ENCODE data around the gene LAMB2.

The LAMB2 gene

DNA sequence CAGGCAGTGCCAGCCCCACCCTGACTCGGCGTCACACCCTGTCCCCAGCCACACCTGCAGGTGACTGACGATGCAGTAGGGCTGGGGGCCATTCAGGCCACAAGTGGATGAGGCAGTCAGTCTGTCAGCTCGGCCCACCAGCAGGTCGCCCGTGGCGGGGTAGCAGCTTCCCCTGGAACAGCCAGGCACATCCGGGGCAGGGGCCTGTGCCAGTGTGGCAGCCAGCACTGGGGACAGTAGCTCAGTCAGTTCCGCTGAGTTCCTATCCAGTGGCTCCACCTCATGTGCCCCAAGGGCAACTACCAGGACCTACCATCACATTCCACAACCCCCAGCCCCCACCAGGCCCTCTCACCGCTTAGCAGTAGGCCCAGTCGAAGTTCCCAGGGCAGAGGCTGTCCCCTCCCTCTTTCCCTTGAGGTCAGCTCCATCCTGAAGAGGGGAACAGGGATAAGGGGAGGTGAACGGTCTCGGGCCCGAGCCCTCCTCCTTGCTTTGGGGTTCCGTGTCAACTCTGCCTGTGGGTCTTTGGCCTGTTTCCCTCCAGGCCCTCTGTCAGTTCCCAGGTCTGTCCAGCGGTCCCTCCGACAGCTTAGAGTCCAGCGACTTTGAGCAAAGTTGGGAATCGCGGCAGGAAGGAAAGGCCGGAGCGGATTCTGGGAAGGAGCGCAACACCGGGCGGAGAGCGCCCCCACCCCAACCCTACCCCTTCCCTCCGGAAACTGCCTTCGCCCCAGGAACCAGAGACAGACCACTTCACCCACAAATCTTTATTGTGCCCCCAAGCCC lies at the start of gene LAMB2:
TSS of gene LAMB2 (minus strand) at position 614 of the 789 bp plus-strand sequence. CDS start at position 431, 183 bp downstream.
- DNase-seq (ENCODE audit: low read depth) = peak; percentile 30

GRCh38 chr3:49181351-49181750 lies 48.5 kb upstream of the LAMB2 start:
- no peak for DNase-seq (ENCODE audit: low read depth)

DNA sequence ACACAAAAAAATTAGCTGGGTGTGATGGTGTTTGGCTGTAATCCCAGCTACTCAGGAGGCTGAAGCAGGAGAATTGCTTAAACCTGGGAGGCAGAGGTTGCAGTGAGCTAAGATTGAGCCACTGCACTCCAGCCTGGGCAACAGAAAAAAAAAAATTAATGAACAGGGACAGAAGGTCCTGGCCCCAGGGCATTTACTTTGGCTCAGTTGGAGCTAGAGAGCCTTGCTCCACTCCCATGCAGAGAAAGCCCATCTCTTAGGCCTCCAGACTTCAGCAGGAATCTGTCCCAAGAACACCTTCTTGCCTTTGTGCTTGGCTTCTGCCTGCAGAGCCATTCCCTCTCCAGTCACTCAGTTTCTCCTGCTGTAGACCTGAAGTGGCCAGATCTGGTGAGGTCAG lies 47.3 kb upstream of the LAMB2 start:
- DNase-seq (ENCODE audit: low read depth) = no peak

- no peak for DNase-seq (ENCODE audit: low read depth)
These were observed 44.2 kb upstream of the LAMB2 start for GRCh38 chr3:49177073-49177472.

GRCh38 chr3:49175530-49175929 lies 42.7 kb upstream of the LAMB2 start:
- no peak for DNase-seq (ENCODE audit: low read depth)

DNA sequence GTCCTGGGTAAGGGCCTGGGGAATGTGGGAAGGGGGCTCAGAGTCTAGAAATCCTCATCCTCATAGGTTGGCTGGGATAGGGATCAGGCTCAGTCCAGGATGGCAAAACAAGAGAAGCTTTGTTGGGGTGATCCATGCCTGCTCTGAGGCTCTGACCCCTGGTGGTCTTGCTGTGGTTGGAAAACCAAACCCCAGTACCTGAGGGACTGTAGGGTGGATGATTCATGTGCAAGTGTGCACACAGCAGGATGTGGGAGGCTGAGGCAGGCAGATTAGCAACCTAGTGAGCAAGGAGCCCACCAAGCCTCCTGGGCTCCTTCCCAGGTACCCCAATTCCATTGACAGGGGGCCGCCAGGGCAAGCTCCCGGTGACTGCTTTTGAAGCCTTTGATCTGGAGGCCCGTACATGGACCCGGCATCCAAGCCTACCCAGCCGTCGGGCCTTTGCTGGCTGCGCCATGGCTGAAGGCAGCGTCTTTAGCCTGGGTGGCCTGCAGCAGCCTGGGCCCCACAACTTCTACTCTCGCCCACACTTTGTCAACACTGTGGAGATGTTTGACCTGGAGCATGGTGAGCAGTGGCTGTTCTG lies 41.6 kb upstream of the LAMB2 start:
- no peak for DNase-seq (ENCODE audit: low read depth)

GRCh38 chr3:49173792-49174170 lies 40.9 kb upstream of the LAMB2 start:
- no peak for DNase-seq (ENCODE audit: low read depth)

- DNase-seq (ENCODE audit: low read depth) = no peak
These were observed 40.4 kb upstream of the LAMB2 start for GRCh38 chr3:49173116-49173791.

- DNase-seq (ENCODE audit: low read depth) = no peak
These were observed 39.7 kb upstream of the LAMB2 start for GRCh38 chr3:49172551-49173041.

GRCh38 chr3:49171775-49172500 lies 39.1 kb upstream of the LAMB2 start:
- DNase-seq (ENCODE audit: low read depth) = no peak

DNA sequence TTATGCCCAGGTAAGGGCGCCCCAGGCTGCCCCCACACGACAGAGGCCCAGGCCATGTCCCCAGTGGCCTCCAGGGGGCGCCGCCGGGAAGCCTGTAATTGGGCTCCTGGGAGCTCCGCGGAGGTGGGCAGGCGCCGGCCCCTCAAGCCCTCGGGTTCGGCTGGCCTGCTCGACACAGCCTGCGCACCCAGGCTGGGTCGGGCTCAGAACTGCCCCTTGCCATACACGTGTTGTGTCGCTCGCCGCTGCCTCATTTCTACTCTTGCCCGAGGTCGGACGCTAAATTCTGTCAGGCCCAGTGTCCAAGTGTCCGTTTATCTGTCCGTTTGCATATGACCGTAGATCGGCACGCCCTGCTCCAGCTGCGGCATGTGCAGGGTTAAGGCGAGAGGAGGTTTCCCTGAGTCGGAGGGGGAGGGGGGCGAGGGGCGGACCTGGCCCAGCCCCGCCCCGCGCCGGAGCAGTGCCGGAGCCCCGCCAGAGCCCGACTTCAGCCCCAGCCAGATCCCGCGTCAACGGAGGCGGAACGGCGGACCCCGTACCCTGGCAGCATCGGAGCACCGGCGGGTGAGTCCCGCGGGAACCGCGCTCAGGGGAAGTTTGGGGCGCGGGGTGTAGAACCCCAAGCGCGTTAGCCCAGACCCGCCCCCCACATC lies 38.4 kb upstream of the LAMB2 start, which contains the start of gene KLHDC8B:
TSS of gene KLHDC8B (plus strand) at position 480 of the 656 bp plus-strand sequence. CDS start 1,172 bp downstream, outside the sequence.
- peak; percentile 42 for DNase-seq (ENCODE audit: low read depth)

- no peak for DNase-seq (ENCODE audit: low read depth)
These were observed 37.9 kb upstream of the LAMB2 start for GRCh38 chr3:49170744-49171118.

DNA sequence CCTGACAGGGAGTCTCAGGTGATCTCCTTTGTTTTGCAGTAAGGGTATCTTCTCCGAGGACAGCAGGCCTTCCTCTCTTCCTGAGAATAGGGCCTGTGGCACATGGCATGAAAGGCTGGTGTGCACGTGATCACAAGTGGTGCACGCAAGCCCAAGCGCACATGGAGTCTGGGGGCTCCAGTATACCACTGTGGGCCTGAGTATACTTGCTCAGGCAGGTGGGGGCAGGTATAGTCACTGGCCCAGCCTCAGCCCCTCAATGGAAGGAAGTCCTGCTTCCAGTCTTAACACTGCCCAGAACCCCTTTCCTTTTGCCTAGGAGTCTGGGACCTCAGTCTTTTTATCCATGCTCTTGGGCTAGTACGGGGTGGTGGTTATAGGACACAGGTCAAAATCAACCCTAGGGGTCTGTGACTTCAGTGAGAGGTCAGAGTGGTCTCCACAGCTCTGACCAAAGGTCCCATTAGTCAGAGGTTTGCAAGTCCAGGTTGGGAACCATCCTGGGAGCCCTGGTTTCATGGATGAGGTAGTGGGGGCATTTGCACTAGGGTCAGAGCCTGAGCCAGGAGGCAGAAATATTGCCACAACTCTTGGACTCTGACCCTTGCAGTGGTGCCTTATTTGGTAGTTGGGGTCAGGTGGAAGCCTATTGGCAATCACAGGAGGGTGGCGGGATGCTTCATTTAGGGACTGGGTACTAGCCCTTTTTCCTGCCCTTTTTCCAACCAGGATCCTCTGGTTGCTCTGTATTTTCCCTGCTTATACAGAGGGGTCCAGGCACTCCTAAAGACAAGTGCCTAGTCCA lies 34.1 kb upstream of the LAMB2 start:
- DNase-seq (ENCODE audit: low read depth) = no peak

DNA sequence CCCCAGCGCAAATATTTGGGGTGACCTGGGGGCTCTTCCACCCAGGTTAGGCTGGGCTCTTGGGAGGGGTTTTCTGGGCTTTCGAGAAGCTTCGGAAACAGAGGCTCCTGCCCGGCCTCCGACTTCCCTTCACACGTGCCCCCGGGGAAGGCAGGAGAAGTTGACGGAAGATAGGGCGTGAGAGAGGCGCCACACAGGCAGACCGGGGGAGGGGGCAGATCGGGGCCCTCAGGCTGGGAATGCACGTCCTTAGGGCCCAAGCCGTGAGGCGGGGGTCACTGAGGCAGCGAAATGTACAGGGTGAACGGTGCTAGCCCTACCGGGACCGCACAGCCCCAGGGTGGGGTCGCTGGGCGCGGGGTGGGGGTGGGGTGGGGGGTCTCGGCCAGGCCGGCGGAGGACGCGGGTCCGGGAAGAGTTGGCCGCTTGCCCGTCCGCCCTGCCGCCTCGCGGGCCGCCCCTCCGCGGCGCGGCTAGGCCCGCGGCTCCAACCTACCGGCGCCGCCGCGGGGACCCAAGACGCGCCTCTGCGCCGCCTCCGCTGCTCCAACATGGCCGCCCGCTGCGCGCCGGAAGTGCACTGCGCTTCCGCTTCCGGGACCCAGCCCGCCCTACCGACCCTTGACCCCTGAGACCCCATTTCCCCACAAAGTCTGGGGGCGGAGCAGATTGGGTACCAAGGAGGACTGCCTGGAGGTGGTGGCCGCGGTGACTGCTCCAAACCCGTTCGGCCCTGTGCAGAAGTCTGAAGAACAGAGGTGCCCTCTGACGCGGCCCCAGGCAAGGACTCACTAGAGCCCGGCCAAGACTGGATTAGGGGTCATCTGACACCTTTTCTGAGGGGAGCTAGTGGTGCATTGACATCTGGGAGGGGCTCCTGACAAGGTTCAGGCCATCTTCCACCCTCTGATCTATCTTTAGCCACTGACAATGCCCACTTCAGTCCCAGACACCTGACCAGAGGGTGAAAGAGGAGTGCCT lies 33.2 kb upstream of the LAMB2 start, which contains the start of gene CCDC71:
TSS of gene CCDC71 (minus strand) at position 561 of the 981 bp plus-strand sequence. CDS start 2,123 bp downstream, outside the sequence.
- no peak for DNase-seq (ENCODE audit: low read depth)

DNA sequence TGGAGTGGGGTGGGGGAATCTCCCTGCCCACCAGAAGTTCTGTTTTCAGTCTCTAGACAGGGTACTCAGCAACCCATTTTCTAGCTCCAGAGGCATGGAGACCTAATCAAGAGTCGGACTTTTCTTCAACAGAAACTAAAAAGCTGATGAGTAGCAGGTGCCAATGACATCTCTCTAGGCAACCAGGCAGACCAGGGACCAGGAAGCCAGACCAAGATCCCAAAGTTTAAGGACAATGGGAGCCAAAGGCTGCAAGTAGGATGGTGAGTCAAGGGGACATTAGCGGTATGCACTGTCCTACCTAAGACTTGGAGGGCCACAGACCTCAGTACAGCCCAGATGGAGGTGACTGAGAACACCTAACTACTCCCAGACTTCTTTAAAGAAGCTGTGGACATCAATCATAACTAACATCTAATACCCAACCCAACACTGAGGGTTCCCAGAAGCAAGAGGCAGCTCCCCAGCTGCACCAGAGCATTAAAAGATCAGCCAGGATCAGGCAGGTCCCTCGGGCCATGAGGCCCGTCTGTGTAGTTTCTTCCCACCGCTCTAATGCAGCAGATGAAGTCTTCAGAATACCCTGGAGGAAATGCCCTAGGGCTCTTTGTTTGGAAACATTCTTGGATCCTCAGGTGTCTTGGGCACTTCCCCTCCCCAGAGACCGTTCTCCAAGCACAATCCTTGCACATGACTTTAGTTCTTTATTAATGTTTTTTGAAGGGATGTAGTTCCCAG lies 32.3 kb upstream of the LAMB2 start:
- DNase-seq (ENCODE audit: low read depth) = no peak

- no peak for DNase-seq (ENCODE audit: low read depth)
These were observed 30.8 kb upstream of the LAMB2 start for GRCh38 chr3:49163609-49164008.

DNA sequence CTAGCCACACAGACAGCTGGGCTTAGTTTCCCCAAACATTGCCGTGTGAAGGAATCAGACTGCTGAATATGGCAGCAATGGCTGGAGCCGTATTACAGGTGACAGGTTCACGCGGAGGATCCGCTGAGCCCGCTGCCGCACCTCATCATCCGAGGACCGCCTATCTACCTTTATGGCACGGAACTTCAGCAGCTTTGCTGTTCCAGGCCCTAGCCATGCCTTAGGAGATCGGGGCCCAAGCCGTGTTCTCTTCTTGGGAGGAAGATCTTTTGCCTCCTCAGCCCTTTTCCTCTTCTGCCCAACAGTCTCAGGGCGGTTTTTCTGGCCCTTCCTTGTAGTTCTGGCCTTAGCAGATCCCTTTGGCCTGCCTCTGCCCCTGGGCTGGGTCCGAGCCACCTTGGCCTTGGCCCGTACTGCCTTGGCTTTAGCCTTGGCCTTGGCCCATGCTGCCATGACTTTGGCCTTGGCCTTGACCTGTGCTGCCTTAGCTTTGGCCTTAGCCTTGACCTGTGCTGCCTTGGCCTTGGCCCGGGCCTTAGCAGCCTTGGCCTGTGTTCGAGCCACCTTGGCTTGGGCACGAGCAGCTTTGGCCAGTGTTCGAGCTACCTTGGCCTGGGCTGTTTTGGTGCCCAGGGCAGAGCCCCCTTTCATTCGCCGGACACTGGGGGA lies 30.0 kb upstream of the LAMB2 start:
- DNase-seq (ENCODE audit: low read depth) = no peak
